GM18505 (cell line): Measurements from ENCODE around the gene PTPRU.

Experiments used
- ATAC-seq: cut with Tn5 transposase; IDR thresholded peaks from one replicate; pipeline ENCODE4 v1.9.1; 2021; ENCODE audit not compliant: unreplicated experiment
- POLR2A ChIP-seq: IDR thresholded peaks from 4 replicates; pipeline ENCODE4 v1.6.1; 2011; ENCODE audit warnings: borderline replicate concordance; ENCODE audit not compliant: insufficient read depth, insufficient read length; ENCODE audit errors: extremely low read depth

Gene PTPRU

GRCh38 chr1:29330856-29331255 is 94.5 kb downstream of the PTPRU start:
- TF ChIP-seq POLR2A = no peak
- ATAC-seq = no peak

- no peak for TF ChIP-seq POLR2A
- no peak for ATAC-seq
Measured at GRCh38 chr1:29331309-29331708, 95.0 kb downstream of the PTPRU start.

- no peak for ATAC-seq
Measured at GRCh38 chr1:29331729-29332128, 95.4 kb downstream of the PTPRU start.

GRCh38 chr1:29332204-29332603 is 95.9 kb downstream of the PTPRU start:
- TF ChIP-seq POLR2A = no peak
- no peak for ATAC-seq

More at GRCh38 chr1:29331729-29332128, 95.4 kb downstream of the PTPRU start:
- no peak for TF ChIP-seq POLR2A

GRCh38 chr1:29333008-29333407 is 96.7 kb downstream of the PTPRU start:
- TF ChIP-seq POLR2A = no peak
- no peak for ATAC-seq

GRCh38 chr1:29335573-29335972 is 99.3 kb downstream of the PTPRU start:
- ATAC-seq = no peak
- TF ChIP-seq POLR2A = no peak

- TF ChIP-seq POLR2A = no peak
- no peak for ATAC-seq
Measured at GRCh38 chr1:29338908-29339575, 102.7 kb downstream of the PTPRU start.

- TF ChIP-seq POLR2A = no peak
- ATAC-seq = no peak
Measured at GRCh38 chr1:29341936-29342335, 105.6 kb downstream of the PTPRU start.

GRCh38 chr1:29342351-29342750 is 106.0 kb downstream of the PTPRU start:
- no peak for ATAC-seq
- no peak for TF ChIP-seq POLR2A

GRCh38 chr1:29342983-29343382 is 106.7 kb downstream of the PTPRU start:
- no peak for TF ChIP-seq POLR2A
- ATAC-seq = no peak

- TF ChIP-seq POLR2A = no peak
- no peak for ATAC-seq
Measured at GRCh38 chr1:29343476-29343875, 107.2 kb downstream of the PTPRU start.

GRCh38 chr1:29343908-29344307 is 107.6 kb downstream of the PTPRU start:
- no peak for TF ChIP-seq POLR2A
- no peak for ATAC-seq

GRCh38 chr1:29344336-29344735 is 108.0 kb downstream of the PTPRU start:
- TF ChIP-seq POLR2A = no peak
- ATAC-seq = no peak

- ATAC-seq = no peak
- TF ChIP-seq POLR2A = no peak
Measured at GRCh38 chr1:29346576-29346975, 110.3 kb downstream of the PTPRU start.
